ENCODE results near the gene SYNGR2.
A peak's percentile ranks its signal among the peaks of the same experiment; 100 is the strongest.

Gene SYNGR2

DNA sequence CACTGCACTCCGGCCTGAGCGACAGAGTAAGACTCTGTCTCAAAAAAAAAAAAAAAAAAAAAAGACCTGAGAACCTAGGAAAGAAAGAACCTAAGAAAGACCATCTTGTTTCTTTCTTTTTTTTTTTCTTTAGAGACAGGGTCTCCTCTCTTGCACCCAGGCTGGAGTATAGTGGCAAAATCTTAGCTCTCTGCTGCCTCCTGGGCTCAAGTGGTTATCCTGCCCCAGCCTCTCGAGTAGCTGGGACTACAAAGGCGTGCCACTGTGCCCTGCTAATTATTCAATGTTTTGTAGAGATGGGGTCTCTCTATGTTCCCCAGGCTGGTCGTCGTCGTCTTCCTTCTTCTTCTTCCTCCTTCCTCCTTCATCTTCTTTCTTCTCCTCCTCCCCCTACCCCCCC, 37.9 kb downstream of the SYNGR2 start:
- DNase-seq, result no peak

DNA sequence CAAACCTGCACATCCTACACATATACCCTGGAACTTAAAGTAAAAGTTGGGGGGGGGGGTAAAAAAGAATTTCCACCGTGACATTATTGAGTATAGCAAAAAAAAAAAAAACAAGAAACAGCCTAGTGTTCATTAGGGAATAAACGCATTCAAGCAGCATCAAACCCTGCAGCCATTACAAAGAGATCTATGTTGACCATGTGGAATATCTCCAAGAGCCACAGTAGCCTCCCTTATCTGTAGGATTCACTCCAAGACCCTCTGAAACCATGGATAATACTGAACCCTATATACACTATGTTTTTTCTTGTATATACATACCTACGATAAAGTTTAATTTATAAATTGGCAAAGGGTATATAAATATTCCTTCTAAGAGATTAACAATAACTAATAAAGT, 40.1 kb downstream of the SYNGR2 start:
- no peak for DNase-seq

DNA sequence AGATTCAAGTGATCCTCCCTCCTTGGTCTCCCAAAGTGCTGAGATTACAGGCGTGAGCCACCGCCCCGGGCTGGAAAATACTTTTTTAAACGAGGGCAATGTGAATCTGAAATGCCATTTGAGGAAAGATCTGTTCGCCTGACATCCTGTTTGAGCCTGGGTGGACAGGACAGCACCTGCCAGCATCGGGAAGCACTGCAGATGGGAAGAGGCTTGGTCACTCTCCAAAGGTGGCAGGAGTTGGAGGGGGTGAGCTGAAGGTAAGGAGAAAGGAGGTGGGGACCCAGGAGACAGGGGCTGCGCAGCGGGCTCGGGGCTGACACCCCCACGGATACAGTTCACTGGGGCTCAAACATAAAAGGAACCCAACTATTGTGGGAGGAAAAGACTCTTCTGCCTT, 41.7 kb downstream of the SYNGR2 start:
- no peak for DNase-seq

DNA sequence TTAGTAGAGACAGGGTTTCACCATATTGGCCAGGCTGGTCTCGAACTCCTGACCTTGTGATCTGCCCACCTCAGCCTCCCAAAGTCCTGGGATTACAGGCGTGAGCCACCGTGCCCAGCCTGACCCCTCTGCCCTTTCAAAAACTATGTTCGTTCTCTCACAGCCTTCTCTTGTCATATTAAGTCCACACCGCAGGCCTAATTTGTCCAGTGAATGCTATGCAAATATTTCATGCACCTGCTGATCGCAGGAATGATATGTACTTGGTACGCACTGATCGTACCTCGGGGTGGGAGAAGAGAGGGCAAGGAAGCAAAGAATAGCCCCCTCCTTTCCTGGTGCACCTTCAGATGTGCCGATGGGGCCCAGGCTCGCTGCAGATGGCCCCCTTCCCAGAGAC, 42.7 kb downstream of the SYNGR2 start:
- no peak for DNase-seq

DNA sequence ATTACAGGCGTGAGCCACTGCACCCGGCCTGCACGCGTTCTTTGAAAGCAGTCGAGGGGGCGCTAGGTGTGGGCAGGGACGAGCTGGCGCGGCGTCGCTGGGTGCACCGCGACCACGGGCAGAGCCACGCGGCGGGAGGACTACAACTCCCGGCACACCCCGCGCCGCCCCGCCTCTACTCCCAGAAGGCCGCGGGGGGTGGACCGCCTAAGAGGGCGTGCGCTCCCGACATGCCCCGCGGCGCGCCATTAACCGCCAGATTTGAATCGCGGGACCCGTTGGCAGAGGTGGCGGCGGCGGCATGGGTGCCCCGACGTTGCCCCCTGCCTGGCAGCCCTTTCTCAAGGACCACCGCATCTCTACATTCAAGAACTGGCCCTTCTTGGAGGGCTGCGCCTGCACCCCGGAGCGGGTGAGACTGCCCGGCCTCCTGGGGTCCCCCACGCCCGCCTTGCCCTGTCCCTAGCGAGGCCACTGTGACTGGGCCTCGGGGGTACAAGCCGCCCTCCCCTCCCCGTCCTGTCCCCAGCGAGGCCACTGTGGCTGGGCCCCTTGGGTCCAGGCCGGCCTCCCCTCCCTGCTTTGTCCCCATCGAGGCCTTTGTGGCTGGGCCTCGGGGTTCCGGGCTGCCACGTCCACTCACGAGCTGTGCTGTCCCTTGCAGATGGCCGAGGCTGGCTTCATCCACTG, 45.8 kb downstream of the SYNGR2 start, which contains the start of gene BIRC5:
Gene BIRC5, plus strand, starts transcription at position 238 of the 690 bp plus-strand sequence. Its CDS starts 64 bp downstream, at position 302.
- DNase-seq, result peak; percentile 97

DNA sequence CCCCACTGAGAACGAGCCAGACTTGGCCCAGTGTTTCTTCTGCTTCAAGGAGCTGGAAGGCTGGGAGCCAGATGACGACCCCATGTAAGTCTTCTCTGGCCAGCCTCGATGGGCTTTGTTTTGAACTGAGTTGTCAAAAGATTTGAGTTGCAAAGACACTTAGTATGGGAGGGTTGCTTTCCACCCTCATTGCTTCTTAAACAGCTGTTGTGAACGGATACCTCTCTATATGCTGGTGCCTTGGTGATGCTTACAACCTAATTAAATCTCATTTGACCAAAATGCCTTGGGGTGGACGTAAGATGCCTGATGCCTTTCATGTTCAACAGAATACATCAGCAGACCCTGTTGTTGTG, 46.3 kb downstream of the SYNGR2 start:
- peak; percentile 32 for DNase-seq

DNA sequence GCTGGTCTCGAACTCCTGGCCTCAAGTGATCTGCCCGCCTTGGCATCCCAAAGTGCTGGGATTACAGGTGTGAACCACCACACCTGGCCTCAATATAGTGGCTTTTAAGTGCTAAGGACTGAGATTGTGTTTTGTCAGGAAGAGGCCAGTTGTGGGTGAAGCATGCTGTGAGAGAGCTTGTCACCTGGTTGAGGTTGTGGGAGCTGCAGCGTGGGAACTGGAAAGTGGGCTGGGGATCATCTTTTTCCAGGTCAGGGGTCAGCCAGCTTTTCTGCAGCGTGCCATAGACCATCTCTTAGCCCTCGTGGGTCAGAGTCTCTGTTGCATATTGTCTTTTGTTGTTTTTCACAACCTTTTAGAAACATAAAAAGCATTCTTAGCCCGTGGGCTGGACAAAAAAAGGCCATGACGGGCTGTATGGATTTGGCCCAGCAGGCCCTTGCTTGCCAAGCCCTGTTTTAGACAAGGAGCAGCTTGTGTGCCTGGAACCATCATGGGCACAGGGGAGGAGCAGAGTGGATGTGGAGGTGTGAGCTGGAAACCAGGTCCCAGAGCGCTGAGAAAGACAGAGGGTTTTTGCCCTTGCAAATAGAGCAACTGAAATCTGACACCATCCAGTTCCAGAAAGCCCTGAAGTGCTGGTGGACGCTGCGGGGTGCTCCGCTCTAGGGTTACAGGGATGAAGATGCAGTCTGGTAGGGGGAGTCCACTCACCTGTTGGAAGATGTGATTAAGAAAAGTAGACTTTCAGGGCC, 51.2 kb downstream of the SYNGR2 start:
- DNase-seq, result no peak
